G401 (cell line): ENCODE results near the gene HRH2. TPM values are rescaled to one million over a fixed set of nuclear protein-coding genes. Genes with fewer than 3 reads are reported as not detected.

Experiments used
- DNase-seq: peaks from one replicate; pipeline ENCODE4 v3.0.0-alpha.2; 2015; ENCODE audit warnings: low spot score
- in situ Hi-C: cut with HindIII; loops from 2 replicates; pipeline ENCODE4 v1.10.0; 2016; ENCODE audit warnings: low sequenced_read_pairs, mixed read lengths
- total RNA-seq: library from RNA; depleted of rRNA; stranded (reverse); fragments of >200 nt; shearing (Covaris generic); gene quantifications from 2 replicates; pipeline ENCODE4 v1.2.3, GENCODE V29; 2014

The HRH2 gene
- total RNA-seq, 1 experiment from 2014 or later, result not detected

DNA sequence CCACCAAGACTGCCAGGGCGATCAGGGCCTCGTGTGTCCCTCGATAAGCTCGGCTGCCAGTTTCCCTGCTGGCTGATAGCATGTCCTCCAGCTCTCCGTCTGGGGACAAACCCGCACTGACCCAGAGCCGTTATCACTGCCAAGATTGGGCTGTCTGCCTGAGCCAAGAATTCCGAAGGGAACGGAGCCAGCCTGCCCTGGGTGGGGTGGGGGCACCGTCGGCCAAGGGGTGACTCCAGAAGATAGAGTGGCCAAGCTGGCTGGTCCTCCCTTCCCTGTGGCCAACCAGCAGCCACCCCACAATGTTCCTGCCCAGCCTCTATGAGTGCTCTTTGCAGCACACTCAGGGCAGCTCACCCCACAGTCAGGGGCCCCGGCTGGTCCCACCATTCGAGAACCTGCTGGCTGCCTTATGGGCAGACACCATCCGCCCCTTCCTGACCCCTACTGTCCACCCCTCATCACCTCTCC, 29.4 kb downstream of the HRH2 start:
- in situ Hi-C loops, result no loop called here
- DNase-seq, result peak; percentile 34

DNA sequence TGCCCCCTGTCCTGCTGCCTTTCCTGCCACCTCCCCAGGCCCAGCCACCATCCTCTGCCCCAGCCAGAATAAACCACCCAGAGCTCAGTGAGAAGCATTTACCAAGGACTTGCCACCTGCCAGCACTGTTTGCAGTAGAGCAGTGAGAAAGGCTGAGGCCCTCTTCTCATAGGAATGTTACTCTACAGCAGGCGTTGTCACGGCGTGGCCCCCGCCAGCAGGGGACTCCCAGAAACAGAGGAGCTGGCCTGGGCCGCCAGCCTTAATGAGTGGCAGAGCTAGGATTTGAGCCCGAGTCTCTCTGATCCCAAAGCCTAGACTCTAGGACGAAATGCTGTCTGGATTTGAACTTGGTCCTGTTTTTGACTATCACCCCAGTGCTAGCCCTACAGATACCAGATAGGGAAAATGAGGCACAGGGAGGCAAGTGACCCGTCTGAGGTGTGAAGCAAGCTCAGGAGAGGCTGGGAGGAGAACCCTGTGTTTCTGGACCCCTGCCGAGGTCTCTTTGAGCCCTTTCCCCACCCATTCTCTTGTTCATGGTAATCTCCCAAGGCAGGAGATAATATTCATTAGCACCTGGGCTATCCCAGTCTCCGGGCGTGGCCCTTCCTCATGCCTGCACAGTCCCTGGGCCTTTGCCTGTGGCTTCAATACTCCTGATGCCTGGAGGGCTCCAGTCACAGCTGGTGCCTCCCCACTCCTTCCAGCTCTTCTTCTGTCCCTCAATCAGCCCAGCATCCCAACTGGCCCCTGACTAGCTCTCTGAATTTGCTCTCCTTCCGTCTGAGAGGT, 30.7 kb downstream of the HRH2 start:
- in situ Hi-C loops, result no loop called here
- DNase-seq, result no peak

DNA sequence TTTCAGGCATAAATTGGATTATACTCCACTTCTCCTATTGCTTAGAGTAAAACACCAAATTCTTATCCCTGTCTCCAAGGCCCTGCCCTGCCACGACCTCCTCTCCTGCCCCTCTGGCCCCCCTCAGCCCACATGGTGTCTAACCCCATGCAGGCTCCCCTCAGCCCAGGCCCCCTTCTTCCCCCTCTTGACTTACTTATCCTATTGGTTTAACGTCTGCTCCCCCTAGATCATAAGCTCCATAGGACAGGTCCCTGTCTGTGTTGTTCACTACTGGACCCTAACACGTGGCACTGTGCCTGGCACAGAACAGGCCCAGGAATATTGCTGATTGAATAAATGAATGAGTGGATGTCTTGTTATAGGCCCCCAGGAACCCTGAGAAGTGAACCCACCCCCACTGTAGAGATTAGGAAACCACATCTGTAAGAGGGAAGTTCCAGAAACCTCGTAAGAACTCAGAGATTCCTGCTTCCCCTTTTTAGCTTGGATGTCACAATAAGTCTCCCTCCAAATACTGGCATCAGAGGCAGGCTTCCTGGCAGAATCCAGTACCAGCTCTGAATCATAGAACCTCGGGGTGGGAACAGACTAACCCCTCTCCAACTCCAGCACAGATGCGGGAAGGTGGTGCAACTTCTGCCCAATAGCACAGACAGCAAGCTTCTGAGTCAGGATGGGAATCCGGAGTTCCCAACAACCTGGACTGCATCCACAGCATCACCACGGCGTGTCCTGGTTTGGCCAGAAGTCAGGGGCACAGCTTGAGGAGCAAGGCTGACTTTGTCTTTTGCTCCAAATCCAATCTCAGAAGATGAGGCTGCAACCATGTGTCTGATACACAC, 31.5 kb downstream of the HRH2 start:
- in situ Hi-C loops, result no loop called here
- peak; percentile 85 for DNase-seq

DNA sequence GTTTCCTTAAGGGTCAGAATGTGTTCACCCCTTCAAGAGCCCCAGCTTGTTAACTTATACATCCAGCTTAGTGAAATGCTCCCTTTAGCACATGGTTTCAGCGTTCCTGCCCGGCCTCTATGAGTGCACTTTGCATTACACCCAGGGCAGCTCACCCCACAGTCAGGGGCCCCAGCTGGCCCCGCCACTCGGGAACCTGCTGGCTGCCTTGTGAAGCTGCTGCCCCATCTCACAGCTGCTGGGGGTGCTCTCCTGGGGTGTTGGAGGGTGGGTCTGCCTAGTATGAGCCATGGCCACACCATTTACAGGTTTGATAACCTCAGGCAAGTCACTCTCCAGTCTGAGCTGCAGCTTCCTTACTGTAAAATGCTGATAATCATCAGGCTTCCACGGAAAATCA, 32.2 kb downstream of the HRH2 start:
- in situ Hi-C loops, result no loop called here

DNA sequence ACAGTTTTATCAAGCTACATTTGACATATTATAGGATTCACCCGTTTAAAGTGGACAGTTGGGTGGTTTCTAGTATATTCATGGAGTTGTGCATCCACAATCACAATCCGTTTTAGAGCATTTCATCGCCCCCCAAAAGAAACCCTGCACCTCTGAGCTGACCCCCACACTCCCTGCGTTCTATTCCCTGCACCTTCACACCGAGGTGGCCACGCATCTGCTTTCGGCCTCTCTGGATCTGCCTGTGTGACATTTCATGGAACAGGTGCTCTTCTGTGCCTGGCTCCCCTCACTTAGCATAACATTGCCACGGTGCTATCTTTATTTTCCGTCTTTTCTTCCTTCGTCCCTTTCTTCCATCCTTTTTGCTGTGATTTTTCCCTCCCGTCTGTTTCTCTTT, 32.7 kb downstream of the HRH2 start:
- DNase-seq, result no peak
- in situ Hi-C loops, result no loop called here

More for the DNA sequence above, 32.2 kb downstream of the HRH2 start:
- no peak for DNase-seq

DNA sequence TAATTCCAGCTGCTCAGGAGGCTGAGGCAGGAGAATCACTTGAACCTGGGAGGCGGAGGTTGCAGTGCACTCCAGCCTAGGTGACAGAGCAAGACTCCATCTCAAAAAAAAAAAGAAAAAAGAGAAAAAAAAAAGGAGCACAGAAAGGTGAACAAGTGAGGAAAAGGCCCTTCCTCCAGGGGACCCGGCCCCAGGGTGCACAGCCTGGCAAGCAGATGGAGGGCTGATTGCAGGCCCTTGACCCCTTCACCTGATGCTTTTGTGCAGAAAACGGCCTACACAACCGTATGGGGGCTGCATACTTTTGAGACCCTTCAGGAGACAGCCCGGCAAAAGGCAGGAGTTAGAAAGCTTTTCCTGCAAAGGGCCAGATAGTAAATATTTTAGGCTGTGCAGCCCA, 33.9 kb downstream of the HRH2 start:
- in situ Hi-C loops, result no loop called here
- no peak for DNase-seq

DNA sequence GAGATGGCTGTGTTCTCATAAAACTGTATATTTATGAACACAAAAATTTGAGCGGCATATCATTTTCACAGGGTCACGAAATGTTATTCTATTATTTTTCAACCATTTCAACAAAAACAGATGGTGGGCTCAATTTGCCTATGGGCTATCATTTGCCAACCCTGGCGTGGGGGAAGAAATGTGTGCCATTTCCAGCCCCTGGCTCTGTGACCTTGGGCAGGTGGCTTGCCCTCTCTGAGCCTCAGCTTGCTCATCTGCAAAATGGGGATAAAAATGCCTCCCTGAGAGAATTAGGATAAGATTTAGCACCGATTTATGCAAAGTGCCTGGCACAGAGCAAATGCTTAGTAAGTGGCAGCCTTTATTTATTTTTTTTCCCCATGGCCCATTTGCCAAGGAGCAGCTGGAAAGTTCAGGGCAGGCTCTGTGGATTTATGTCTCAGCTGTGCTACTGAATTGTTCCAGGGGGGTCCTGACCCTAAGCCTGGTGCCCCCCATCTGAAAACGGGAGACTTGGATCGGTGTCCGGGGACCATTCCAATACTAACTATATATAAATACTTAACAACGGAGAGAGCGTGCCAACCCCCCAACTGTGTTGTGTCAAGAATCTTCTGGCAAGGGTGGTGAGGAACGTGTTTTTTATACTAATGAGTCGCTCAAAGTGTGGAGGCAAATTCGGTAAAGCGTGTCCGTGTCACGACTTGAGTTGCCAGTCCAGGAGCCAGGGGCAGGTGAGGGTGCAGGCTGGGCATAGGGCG, 34.5 kb downstream of the HRH2 start:
- in situ Hi-C loops, result no loop called here
- no peak for DNase-seq

DNA sequence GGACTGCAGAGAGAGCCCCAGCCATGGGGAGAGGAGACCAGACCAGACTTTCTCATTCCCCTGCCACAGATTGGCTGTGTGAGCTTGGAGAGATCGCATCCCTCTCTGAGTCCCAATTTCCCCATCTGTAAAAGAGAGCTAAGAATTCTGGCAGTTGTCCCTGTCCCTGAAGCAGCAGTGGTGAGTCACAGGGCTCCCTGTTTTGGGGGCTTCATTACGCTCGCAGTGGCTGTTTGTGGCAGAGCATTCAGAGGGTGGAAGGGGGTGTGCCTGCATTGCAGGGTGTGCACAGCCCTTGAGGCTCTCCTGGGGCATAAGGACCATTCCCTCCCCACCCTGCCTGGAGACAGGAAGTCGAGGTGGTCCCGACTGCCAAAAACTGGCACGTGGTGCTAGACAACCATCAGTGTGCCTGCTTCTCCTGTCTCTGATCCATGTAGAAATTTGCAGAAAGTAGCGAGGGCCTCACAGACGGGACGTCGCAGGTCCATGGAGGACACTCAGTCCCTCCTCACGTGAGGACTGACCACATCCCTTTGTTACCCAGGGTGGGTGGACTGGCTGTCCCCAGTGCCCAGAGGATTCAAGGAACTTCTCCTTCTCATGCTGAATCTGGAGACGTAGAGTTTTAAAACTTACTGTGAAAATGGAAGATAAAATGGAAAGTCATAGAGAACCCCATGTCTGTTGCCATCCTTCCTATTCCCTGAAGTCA, 35.3 kb downstream of the HRH2 start:
- DNase-seq, result no peak
- in situ Hi-C loops, result no loop called here

DNA sequence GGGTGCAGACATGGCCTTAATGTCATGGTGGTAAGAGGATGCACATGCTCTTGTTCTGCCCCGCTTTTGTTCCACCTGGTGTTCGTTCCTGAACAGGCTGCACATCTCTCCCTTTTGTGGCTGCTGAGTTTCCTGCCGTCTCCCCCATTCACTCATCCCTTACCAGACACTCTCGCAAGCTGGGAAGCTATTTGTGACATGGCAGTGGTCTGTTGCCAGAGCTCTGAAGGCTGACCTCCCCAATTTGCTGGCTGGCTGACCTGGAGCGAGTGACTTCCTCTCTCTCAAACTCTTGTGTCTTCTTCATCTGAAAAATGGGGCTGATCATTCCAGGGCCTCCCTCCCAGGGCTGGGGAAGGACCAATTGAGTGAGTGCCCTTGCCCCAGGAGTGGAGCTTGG, 35.9 kb downstream of the HRH2 start:
- no peak for DNase-seq
- in situ Hi-C loops, result no loop called here

DNA sequence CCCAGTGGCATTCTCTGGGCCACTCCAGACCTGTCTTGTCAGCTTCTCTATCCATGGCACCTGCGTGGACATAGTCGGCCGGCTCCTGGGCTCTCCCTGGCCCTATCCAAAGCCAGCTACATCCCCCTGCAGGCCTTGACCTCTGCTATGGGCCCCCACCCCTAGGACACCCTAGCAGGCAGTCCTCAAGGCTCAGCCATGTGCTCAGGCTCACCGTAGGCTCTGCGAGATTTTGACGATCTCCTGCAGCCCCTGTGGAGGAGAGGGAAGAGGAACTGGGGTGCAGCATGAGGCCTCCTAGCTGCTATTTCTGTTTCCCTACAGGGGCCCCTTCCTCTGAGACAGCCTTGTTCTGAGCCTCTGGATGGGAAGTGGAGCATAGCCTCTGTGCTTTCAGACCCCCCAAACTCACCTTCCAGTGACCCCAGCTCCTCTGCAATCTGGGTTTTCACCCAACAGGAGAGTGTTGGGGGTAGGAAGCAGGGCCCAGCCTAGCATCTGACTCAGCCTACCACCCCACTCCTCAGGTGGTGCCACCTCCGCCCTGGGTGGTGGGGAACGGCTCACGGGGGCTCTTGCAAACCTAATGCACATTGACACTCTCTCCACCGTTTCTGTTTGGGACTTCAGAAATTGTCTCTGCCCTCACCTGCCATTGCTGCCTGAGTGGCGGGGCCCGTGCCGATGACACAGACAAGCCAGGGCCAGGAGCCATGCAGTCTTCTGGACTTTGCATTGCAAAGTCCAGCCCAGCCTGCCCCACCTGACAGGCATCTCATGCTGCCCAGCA, 36.7 kb downstream of the HRH2 start:
- no peak for DNase-seq
- in situ Hi-C loops, result no loop called here

DNA sequence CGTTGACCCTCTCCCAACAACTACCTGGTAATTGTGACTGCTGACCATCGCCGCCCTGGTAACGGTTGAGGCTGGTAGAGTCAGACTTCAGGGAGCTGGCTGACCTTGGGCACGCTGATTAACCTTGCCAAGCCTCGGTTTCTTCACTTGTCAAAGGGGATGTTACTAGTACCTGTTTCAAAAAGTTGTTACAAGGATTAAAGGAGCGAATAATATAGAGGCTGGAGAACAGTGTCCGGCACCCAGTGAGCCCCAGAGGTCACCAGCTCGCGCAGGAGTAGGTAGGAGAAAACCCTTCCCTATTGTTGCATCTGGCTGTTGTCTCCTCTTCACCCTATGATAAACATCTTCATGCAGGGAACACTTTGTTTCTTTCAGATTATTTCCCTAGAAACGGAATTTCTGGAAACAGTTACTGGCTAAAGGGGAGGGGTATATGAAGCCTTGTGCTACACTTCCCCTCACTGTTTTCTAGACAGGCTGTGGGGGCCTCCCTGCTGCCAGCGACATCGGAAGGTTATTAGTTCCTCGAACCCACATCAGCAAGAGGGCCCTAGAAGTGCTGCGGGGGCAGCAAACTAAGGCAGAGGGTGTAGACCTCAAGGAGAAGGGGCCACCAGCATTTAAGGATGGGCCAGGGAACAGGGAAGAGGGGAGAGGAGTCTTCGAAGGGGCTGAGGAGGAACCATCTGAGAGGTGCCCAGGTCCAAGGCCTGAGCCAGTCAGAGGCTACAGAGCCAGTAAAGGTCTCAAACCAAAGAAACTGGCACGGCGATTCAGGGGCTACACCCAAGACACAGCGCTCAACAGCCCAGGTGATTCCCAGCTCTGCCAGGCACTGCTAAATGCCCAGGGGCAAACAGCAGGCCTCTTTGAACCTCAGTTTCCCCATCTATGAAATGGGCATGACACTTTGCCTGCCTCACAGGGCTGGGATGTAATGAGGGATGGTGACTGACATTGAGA, 37.6 kb downstream of the HRH2 start:
- no peak for DNase-seq
- in situ Hi-C loops, result no loop called here

DNA sequence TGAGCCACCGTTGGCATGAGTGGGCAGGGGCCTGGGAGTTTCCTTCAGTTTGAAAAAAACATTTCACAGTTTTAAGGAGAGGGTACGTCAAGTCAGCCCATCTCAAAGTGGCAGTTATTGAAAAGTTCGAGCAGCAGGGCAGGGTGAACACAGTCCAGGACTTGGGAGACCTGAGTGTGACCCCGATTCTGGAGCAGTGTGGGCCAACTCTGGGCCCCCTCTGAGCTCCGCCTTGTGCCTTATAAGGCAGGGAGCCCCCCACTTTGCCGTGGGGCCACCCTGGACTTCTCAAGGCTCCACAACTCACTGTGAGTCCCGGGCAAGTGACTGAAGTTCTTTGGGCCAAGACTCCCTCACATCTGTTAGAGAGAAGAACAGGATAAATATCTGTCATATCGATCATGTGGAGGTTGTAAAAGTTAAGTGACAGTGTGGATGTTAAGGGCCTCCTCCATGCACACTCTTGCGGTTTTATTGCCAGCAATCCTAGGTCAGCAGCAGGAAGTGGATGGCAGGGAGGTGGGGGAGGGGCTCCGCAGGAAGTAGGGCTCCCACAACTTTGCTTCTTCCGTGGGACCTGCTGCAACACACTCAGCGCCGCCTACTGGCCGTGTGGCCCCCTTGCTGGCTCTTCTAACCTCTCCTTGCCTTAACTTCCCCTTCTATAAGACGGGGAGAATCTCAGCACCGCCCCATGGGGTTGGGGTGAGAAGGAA, 38.4 kb downstream of the HRH2 start:
- DNase-seq, result peak; percentile 11
- in situ Hi-C loops, result no loop called here

DNA sequence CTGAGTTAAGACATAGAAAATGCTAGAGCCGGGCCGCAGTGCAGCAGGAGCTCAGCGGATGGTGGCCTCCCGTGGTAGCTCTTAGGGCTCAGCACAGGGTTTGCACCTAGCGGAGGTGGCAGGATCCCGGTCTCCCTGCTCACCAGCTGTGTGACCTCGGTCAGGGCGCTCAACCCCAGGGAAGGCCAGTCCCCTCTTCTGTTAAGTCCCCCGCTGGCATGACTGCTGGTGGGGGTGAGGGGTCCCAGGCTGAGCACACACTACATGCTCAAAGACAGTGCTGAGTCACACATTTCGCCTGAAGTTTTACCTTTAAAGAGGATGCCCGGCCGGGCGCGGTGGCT, 39.0 kb downstream of the HRH2 start:
- DNase-seq, result no peak
- in situ Hi-C loops, result no loop called here

DNA sequence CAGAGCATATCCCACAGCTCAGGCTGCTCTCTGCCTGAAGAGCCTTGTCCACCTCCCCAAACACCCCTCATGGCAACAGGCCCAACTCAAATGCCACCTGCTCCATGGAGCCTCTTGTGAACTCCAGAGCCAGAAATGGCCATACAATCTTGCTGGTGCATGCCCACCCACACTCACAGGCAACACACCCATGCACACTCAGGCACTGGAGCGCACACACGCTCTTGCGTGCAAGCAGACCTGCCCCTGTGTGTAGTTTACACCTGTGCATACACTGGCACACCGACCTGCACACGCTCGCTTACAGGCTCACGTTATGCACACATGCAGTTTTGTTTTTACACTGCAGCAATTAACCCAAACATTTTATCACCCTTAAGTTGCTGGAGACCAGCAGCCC, 40.0 kb downstream of the HRH2 start:
- no peak for DNase-seq
- in situ Hi-C loops, result no loop called here

DNA sequence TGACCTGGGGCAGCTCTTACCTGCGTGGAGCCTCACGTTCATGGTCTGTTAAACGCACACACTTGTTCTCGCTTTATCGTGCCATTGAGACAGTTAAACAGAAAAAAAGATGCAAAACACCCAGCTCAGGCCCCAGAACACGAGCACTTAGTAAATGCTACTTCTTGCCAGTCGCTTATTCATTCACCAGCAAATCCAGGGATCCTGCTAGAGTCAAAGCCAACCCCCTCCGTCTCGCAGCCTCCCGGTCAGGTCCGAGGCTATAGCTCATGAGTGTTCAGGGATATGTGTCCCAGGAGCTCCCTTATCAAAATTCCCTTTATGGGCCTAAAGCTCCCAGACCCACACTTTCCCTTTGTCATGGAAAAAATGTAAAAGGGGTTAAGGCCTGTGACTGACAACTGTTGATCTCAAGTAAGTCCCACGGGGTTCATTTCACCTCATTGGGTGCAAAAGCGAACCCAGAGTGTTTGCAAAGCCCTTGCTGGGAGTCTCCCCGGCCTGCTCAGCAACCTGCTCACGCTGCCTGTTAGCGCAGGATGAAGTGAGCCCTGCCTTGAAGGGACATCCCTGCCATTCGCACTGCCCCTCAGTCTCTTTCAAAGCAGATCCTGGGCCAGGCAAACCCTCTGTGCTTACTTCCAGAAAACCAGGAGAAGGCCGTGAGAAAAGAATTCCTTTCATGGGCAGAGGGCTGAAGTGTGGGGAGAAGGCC, 40.7 kb downstream of the HRH2 start:
- in situ Hi-C loops, result no loop called here
- DNase-seq, result no peak

DNA sequence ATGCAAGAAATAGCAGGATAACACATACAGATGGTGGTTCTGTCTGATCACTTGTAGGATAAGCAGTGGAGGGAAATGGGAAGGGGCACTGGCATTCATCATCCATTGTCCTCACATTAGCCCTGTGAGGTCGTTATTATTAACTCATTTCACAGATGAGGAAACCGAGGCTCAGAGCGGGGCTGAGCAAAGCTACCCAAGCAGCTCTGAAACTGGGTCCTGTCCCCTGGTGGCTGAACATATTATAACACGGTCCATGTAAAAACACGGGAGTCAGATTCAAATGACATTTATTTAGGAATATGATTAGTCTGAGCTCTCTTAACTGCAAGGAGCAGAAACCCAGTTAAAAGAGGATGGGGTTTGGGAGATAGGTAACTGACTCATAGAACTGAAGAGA, 43.1 kb downstream of the HRH2 start:
- in situ Hi-C loops, result no loop called here
- no peak for DNase-seq
